Measurements from ENCODE around the gene TNK2.

DNA sequence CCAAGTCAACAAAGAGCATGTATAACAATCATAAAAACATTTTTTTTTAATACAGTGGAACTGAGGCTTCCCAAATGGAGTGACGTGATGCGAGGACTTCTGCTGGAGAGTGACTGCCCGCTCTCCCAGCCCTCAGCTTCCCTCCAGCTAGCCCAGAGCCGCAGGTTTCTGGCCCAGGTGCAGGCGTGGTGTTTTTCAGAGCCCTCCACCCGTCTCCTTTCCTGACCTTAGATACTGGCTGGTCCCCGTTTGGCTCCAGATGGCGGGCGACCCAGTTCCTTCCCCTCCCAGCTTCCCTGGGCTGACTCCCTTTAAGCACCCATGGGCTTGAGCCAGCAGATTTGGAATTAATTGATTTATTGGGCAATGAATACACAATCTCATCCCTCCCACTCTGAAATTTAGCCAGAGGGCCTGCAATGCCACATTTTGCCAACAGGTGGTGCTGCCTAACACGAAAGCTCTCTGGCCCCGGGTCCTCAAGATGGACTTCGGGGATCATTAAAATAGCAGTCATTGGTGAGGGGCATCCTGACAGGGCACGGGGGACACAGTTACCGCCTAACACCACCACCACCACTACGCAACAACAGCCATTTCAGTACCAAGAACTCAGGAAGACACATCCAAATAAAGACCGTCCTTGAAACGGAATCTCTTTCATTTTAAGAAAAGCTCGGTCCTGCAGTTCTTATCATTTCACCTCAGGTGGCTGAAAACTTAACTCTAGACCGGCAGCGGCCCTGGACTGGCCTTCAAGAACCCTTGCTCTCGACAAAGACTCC is 49.1 kb downstream of the TNK2 start:
- TF ChIP-seq, protein P1, sequence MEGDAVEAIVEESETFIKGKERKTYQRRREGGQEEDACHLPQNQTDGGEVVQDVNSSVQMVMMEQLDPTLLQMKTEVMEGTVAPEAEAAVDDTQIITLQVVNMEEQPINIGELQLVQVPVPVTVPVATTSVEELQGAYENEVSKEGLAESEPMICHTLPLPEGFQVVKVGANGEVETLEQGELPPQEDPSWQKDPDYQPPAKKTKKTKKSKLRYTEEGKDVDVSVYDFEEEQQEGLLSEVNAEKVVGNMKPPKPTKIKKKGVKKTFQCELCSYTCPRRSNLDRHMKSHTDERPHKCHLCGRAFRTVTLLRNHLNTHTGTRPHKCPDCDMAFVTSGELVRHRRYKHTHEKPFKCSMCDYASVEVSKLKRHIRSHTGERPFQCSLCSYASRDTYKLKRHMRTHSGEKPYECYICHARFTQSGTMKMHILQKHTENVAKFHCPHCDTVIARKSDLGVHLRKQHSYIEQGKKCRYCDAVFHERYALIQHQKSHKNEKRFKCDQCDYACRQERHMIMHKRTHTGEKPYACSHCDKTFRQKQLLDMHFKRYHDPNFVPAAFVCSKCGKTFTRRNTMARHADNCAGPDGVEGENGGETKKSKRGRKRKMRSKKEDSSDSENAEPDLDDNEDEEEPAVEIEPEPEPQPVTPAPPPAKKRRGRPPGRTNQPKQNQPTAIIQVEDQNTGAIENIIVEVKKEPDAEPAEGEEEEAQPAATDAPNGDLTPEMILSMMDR (IDR thresholded peaks at IDR 0.05; ENCODE audit: extremely low read depth in 1 of 2, insufficient read depth in 1 of 2, low read depth in 1 of 2, low read length in 2 of 2), result peak; percentile 89 to 97
- no peak for TF ChIP-seq EZH2 (IDR thresholded peaks at IDR 0.05; ENCODE audit: borderline replicate concordance, low read depth, low read length, severe bottlenecking)
- TF ChIP-seq POLR2A (IDR thresholded peaks at IDR 0.05; ENCODE audit: low read depth, low read length), result no peak

All from endothelial cell of umbilical vein (primary cell).